Stomach (tissue), 4 donors: ENCODE measurements around the gene FAM3D.

Source experiments
- CTCF ChIP-seq, 7 experiments: fragments of 450-650 bp in 4 of 7; fragments of 200-600 bp in 3 of 7; sonication (generic) in 3 of 7; IDR thresholded peaks; one replicate each; pipeline ENCODE4 v1.5.1; 2016 to 2019; ENCODE audit warnings: antibody characterized with exemption in 7 of 7, control low read depth in 2 of 7, mild to moderate bottlenecking in 1 of 7
- POLR2A ChIP-seq, 4 donors: fragments of 450-650 bp; IDR thresholded peaks; one replicate each; pipeline ENCODE4 v1.6.1; 2016; ENCODE audit warnings: antibody characterized with exemption in 4 of 4, control low read depth in 2 of 4, mild to moderate bottlenecking in 1 of 4, moderate library complexity in 1 of 4
- POLR2AphosphoS5 ChIP-seq, 3 donors: sonication (generic); formaldehyde crosslinking; IDR thresholded peaks; one replicate each; pipeline ENCODE4 v1.6.1; 2016; ENCODE audit warnings: antibody characterized with exemption in 3 of 3

DNA sequence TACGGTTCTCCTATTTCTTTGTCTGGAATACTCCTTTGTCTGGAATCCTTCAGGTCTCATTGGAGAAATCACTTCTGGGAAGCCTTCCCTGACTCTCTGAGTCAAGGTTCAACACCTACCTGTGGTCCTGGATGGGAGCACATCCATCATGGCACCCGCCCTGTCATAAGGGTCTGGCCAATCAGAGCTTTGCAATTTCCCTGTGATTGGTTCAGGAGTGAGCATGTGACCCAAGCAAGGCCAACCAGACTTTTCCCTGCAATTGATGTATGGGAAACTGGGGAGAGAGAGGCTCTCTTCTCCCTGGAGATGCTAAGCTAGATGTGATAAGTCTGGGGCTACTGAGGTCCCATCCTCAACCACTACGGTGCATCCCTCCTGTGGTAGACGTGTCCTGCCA, 8.1 kb downstream of the FAM3D start:
- TF ChIP-seq CTCF (IDR thresholded peaks at IDR 0.05): no peak
- TF ChIP-seq POLR2AphosphoS5 (IDR thresholded peaks at IDR 0.05): no peak
- TF ChIP-seq POLR2A (IDR thresholded peaks at IDR 0.05): no peak
